CD4-positive, alpha-beta memory T cell (primary cell): Measurements from ENCODE around the gene RAB13. TPM values are rescaled to one million over a fixed set of nuclear protein-coding genes. Genes with fewer than 3 reads are reported as not detected.

Experiments
- CTCF ChIA-PET: fragments of 350-600 bp; sonication (Branson Sonifier 250); formaldehyde crosslinking; loops from one replicate; lab custom pipeline; 2021; ENCODE audit warnings: inconsistent platforms; ENCODE audit not compliant: partially characterized antibody; lab: Charles Lee
- POLR2A ChIA-PET: fragments of 350-600 bp; sonication (Branson Sonifier 250); formaldehyde crosslinking; loops from one replicate; lab custom pipeline; 2021; ENCODE audit not compliant: partially characterized antibody; lab: Charles Lee
- DNase-seq, 5 donors: peaks; one replicate each; pipeline versions ENCODE4 v3.0.0 to v3.0.0-alpha.2; 2020 to 2022; ENCODE audit warnings: mixed read lengths in 1 of 5
- H3K27ac ChIP-seq: one replicate; pipeline ENCODE4 v1.7.0; 2013; ENCODE audit warnings: low read depth, low read length
- H3K27me3 ChIP-seq: 2 replicates; pipeline ENCODE4 v1.7.0; 2013; ENCODE audit warnings: mild to moderate bottlenecking, low read length, moderate library complexity; ENCODE audit not compliant: insufficient read depth
- H3K36me3 ChIP-seq: 2 replicates; pipeline ENCODE4 v1.7.0; 2013; ENCODE audit warnings: mild to moderate bottlenecking, low read length, moderate library complexity; ENCODE audit not compliant: insufficient read depth
- H3K4me1 ChIP-seq: 2 replicates; pipeline ENCODE4 v1.7.0; 2013; ENCODE audit warnings: mild to moderate bottlenecking, low read length, moderate library complexity; ENCODE audit not compliant: insufficient read depth
- H3K4me3 ChIP-seq, 2 donors: one replicate each; pipeline ENCODE4 v1.7.0; 2013; ENCODE audit warnings: low read length in 2 of 2, mild to moderate bottlenecking in 1 of 2
- H3K9me3 ChIP-seq, 2 donors: one replicate each; pipeline ENCODE4 v1.7.0; 2013; ENCODE audit warnings: low read length in 2 of 2, control low read depth in 1 of 2; ENCODE audit not compliant: control insufficient read depth in 1 of 2
- H3K27ac Mint-ChIP-seq, 7 donors: one replicate each; pipeline ENCODE4 v1.8.0; 2020 to 2021; ENCODE audit warnings: mixed read lengths in 7 of 7, mild to moderate bottlenecking in 6 of 7, inconsistent platforms in 3 of 7, moderate library complexity in 3 of 7
- H3K27me3 Mint-ChIP-seq, 2 donors: one replicate each; pipeline ENCODE4 v1.8.0; 2020 to 2021; ENCODE audit warnings: mixed read lengths in 2 of 2
- H3K36me3 Mint-ChIP-seq, 2 donors: one replicate each; pipeline ENCODE4 v1.8.0; 2020 to 2021; ENCODE audit warnings: mixed read lengths in 2 of 2, inconsistent platforms in 1 of 2, mild to moderate bottlenecking in 1 of 2
- H3K4me1 Mint-ChIP-seq, 4 donors: one replicate each; pipeline ENCODE4 v1.8.0; 2020 to 2021; ENCODE audit warnings: mixed read lengths in 4 of 4, mild to moderate bottlenecking in 1 of 4
- H3K4me3 Mint-ChIP-seq, 8 donors: one replicate each; pipeline ENCODE4 v1.8.0; 2020 to 2021; ENCODE audit warnings: mixed read lengths in 8 of 8, mild to moderate bottlenecking in 7 of 8, moderate library complexity in 6 of 8, inconsistent platforms in 3 of 8
- H3K9me3 Mint-ChIP-seq, 8 donors: one replicate each; pipeline ENCODE4 v1.8.0; 2020 to 2021; ENCODE audit warnings: mixed read lengths in 8 of 8, mild to moderate bottlenecking in 5 of 8, inconsistent platforms in 3 of 8, moderate library complexity in 1 of 8
- intact Hi-C: fragments of 100-400 bp; cut with micrococcal nuclease; formaldehyde crosslinking; loops from one replicate; pipeline ENCODE4 v1.15.1; 2023
- polyA plus RNA-seq, 2 donors: library from polyadenylated mRNA; unstranded; fragments of 300-500 nt; fragmentation: Illumina TruSeq; gene quantifications; one replicate each; pipeline ENCODE4 v1.2.3, GENCODE V29; 2021
- total RNA-seq, 2 experiments: library from RNA; stranded (reverse); gene quantifications; one replicate each; pipeline ENCODE4 v1.2.3, GENCODE V29; 2021

Gene RAB13
- total and polyA plus RNA-seq, 4 experiments from 2014 or later, result 0.47 TPM; not detected in 3

- Mint-ChIP-seq H3K36me3 (peaks cover under 1 to 14% of the 10 kb centered on the region in 2 donors), H3K27me3 (no peaks in the 10 kb centered on the region), H3K4me3 (peak overlapping the region in 1 of 8 donors; percentile 72), H3K4me1 (peaks cover 19 to 54% (median 37%) of the 10 kb centered on the region in 4 donors), H3K27ac (peak overlapping the region; percentile 73 to 96 (median 85)), H3K9me3 (no peaks in the 10 kb centered on the region)
- Histone ChIP-seq H3K36me3 (peaks cover 14% of the 10 kb centered on the region), H3K4me3 (no peak overlapping the region), H3K27ac (no peak overlapping the region), H3K9me3 (no peaks in the 10 kb centered on the region), H3K27me3 (no peaks in the 10 kb centered on the region), H3K4me1 (peaks cover 36% of the 10 kb centered on the region)
- ChIA-PET CTCF (interaction anchor here (2.1 to 8.4 kb wide), 4 partner anchors 11 to 23 kb away, joined by 7 to 70 read pairs (median 26); partner anchors contain the start of genes CRTC2, DENND4B and RAB13), POLR2A (interaction anchor here (4.0 to 5.1 kb wide), 5 partner anchors 8 to 47 kb away, joined by 56 to 148 read pairs (median 93); partner anchors contain the start of genes CRTC2, DENND4B, GATAD2B and JTB)
- DNase-seq, result no peak
- intact Hi-C loops, result no loop called here
These were observed 17.2 kb downstream of the RAB13 start for GRCh38 chr1:153968972-153969371.

DNA sequence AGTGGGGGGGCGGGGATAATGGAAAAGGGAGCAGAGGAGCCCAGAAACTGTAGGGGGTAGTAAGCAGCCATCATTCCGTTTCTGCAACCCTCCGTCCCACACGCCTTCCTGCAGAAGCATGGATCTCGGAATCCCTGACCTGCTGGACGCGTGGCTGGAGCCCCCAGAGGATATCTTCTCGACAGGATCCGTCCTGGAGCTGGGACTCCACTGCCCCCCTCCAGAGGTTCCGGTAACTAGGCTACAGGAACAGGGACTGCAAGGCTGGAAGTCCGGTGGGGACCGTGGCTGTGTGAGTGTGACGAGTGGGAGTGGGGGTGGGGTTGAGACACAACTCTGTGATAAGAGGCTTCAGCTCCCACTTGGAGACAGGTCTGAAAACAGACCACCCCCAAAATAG lies 17.7 kb downstream of the RAB13 start:
- CTCF ChIA-PET, result interaction anchor here (0.5 to 8.4 kb wide), 9 partner anchors 8 to 308 kb away, joined by 3 to 70 read pairs (median 7); partner anchors contain the start of genes CRTC2, DENND4B, JTB and RAB13
- Mint-ChIP-seq H3K27ac (peak overlapping the region; percentile 29 to 99 (median 96)), H3K36me3 (peaks cover 0 to 14% of the 10 kb centered on the region in 2 donors), H3K4me1 (peaks cover 24 to 58% (median 42%) of the 10 kb centered on the region in 4 donors), H3K4me3 (peak overlapping the region in 5 of 8 donors; percentile 15 to 93 (median 43)), H3K27me3 (no peaks in the 10 kb centered on the region), H3K9me3 (no peaks in the 10 kb centered on the region)
- POLR2A ChIA-PET, result interaction anchor here (1.2 to 5.1 kb wide), 11 partner anchors 8 to 304 kb away, joined by 3 to 148 read pairs (median 11); partner anchors contain the start of genes CRTC2, DENND4B, GATAD2B and HAX1
- DNase-seq, result no peak
- intact Hi-C loops, result no loop called here
- Histone ChIP-seq H3K36me3 (peaks cover 8% of the 10 kb centered on the region), H3K27ac (peak overlapping the region; percentile 89), H3K27me3 (no peaks in the 10 kb centered on the region), H3K4me1 (peaks cover 39% of the 10 kb centered on the region), H3K9me3 (no peaks in the 10 kb centered on the region), H3K4me3 (no peak overlapping the region)

DNA sequence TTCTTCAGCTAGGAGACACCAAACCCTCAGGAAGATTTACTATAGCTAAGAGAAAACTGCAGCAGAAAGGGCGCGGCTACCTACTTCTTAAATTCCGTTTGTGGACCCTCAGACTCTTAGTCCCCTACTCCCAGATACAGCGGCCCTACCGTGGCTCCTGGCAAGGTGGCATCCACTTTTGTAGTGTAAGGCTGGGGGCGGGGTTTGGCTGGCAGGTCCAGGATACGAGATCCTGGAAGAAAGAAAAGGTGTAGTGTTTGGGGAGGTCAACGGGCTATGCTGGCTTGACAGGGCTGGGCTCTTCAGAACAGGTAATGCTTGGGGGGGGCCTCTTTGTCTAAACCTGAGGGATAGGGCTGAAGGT lies 18.2 kb downstream of the RAB13 start:
- Mint-ChIP-seq H3K27me3 (no peaks in the 10 kb centered on the region), H3K36me3 (peaks cover 0 to 11% of the 10 kb centered on the region in 2 donors), H3K27ac (peak overlapping the region; percentile 95 to 99 (median 96)), H3K4me3 (peak overlapping the region; percentile 86 to 97 (median 92)), H3K4me1 (peaks cover 24 to 60% (median 45%) of the 10 kb centered on the region in 4 donors), H3K9me3 (no peaks in the 10 kb centered on the region)
- peak overlapping the region; percentile 89 for H3K27ac ChIP-seq
- no peaks in the 10 kb centered on the region for H3K9me3 ChIP-seq
- POLR2A ChIA-PET, result interaction anchor here (1.0 to 5.1 kb wide), 17 partner anchors 9 to 305 kb away, joined by 3 to 148 read pairs (median 7); partner anchors contain the start of genes CRTC2, DENND4B, GATAD2B and HAX1
- CTCF ChIA-PET, result interaction anchor here (0.5 to 8.4 kb wide), 13 partner anchors 8 to 308 kb away, joined by 3 to 70 read pairs (median 6); partner anchors contain the start of genes CRTC2, DENND4B, GATAD2B and JTB
- H3K36me3 ChIP-seq, result peaks cover 4% of the 10 kb centered on the region
- DNase-seq, result no peak
- peak overlapping the region in 1 of 2 donors; percentile 66 for H3K4me3 ChIP-seq
- intact Hi-C loops, result loop anchor here (1.0 kb wide), 4 partner anchors 9 to 45 kb away; partner anchors contain the start of genes CRTC2, DENND4B and JTB
- H3K4me1 ChIP-seq, result peaks cover 39% of the 10 kb centered on the region
- no peaks in the 10 kb centered on the region for H3K27me3 ChIP-seq

DNA sequence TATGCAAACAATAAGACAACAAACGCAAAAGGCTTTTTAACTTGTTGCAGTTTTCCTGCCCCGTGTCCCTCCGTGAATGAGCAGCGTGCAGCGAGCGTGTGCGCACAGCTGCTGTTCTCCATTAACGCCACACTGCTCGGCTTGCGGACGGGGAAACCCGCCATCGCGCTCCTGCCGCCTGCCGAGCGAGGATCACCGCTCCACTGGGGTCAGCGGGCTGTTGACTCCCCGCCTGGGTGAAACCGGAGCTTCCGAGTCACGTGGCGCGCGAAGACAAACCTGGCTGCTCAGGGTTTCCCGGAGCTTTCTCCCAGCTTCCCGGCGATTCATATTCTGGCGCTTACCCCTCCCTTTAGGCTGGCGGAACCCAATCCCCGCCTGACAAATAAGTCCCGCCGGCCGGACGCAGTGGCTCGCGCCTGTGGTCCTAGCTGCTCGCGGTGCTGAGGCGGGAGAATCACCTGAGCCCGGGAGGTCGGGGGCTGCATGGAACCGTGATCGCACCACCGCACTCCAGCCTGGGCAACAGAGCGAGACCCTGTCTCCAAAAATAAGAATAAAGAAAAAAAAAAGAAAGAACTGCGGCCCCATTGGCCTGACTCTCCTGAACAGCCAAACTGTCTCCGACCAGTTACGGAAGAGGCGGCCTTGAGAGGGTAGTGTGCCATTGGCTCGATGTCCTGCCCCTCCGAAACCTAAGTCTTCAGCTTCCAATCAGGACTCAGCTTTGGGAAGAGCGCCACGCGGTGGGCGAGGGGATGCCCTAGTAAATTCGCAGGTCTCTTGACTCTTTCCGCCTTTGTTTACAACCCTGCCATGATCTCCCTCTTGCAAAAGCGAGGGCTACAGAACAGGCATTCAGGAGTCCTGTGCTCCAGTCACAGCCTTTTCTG lies 18.8 kb downstream of the RAB13 start, which contains the start of gene CREB3L4:
Gene CREB3L4 (plus strand): TSS at position 796 of the 893 bp plus-strand sequence. CDS start 624 bp downstream, outside the sequence.
- H3K27me3 Mint-ChIP-seq, result no peaks in the 10 kb centered on the region
- intact Hi-C loops, result loop anchor here (1.0 kb wide), 4 partner anchors 9 to 44 kb away; partner anchors contain the start of genes CRTC2, DENND4B and JTB
- peak within 1 kb of the TSS; percentile 95 to 99 (median 96) for H3K27ac Mint-ChIP-seq
- Histone ChIP-seq H3K27me3 (no peaks in the 10 kb centered on the region), H3K27ac (peak within 1 kb of the TSS; percentile 89), H3K9me3 (no peaks in the 10 kb centered on the region), H3K4me1 (peaks cover 46% of the 10 kb centered on the region), H3K36me3 (no peaks in the 10 kb centered on the region), H3K4me3 (peak within 1 kb of the TSS; percentile 45 to 66)
- H3K4me3 Mint-ChIP-seq, result peak within 1 kb of the TSS; percentile 86 to 97 (median 92)
- peaks cover 29 to 60% (median 47%) of the 10 kb centered on the region in 4 donors for H3K4me1 Mint-ChIP-seq
- DNase-seq, result peak; percentile 82 to 91 (median 87)
- H3K36me3 Mint-ChIP-seq, result peaks cover 0 to 14% of the 10 kb centered on the region in 2 donors
- POLR2A ChIA-PET, result interaction anchor here (0.7 to 5.1 kb wide), 23 partner anchors 9 to 1043 kb away, joined by 3 to 148 read pairs (median 6); partner anchors contain the start of genes CRTC2, DENND4B, GATAD2B and HAX1
- no peaks in the 10 kb centered on the region for H3K9me3 Mint-ChIP-seq
- CTCF ChIA-PET, result interaction anchor here (0.5 to 8.4 kb wide), 14 partner anchors 9 to 307 kb away, joined by 3 to 70 read pairs (median 5); partner anchors contain the start of genes CRTC2, DENND4B, GATAD2B and JTB

DNA sequence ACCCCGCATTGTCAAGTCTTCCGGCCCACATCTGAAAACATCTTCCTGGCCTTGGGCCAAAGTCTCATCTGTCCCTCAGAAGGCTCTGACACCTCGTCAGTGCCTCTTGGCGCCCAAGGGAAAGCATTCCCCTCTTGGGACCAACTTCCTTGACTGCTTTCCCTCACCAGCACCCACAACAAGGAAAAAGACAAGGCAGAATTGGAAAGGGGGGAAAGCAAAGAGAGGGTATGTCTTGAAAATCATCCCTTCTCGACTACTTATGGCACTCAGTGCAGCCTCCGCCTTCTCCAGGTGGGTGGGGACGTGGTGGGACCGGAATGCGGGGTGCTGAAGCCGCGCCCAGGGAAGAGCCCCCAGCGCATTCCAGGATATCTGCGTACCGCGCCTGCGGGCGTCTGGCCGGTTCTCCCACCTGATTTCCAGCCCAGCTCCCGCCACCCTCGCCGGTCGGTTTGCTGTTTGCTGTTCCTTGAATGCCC lies 22.2 kb downstream of the RAB13 start:
- intact Hi-C loops, result loop anchor here (1.0 kb wide), 1 partner anchor 41 kb away; no protein-coding TSS in a partner anchor
- Histone ChIP-seq H3K27me3 (no peaks in the 10 kb centered on the region), H3K27ac (peak overlapping the region; percentile 91), H3K9me3 (no peaks in the 10 kb centered on the region), H3K4me3 (peak overlapping the region; percentile 55 to 80), H3K4me1 (peaks cover 54% of the 10 kb centered on the region), H3K36me3 (no peaks in the 10 kb centered on the region)
- Mint-ChIP-seq H3K9me3 (no peaks in the 10 kb centered on the region), H3K4me3 (peak overlapping the region; percentile 90 to 98 (median 94)), H3K4me1 (peaks cover 37 to 64% (median 51%) of the 10 kb centered on the region in 4 donors), H3K27me3 (no peaks in the 10 kb centered on the region), H3K27ac (peak overlapping the region; percentile 86 to 98 (median 97)), H3K36me3 (peaks cover 0 to 26% of the 10 kb centered on the region in 2 donors)
- POLR2A ChIA-PET, result interaction anchor here (1.1 to 3.3 kb wide), 7 partner anchors 9 to 166 kb away, joined by 3 to 70 read pairs (median 22); partner anchors contain the start of genes DENND4B, GATAD2B, JTB and RPS27
- CTCF ChIA-PET, result interaction anchor here (1.6 to 8.4 kb wide), 5 partner anchors 12 to 40 kb away, joined by 5 to 70 read pairs (median 12); partner anchors contain the start of genes DENND4B, JTB and RAB13
- DNase-seq, result no peak
